PC-9 (cell line): ENCODE data around the gene PHF21A.

Experiments used
- CTCF ChIP-seq: fragments of 200-600 bp; sonication (generic); conservative IDR thresholded peaks from 2 replicates; pipeline ENCODE4 v1.6.1; 2017; ENCODE audit warnings: mixed run types, antibody characterized with exemption, mild to moderate bottlenecking, moderate library complexity
- EZH2 ChIP-seq: fragments of 200-600 bp; sonication (generic); IDR thresholded peaks from 2 replicates; pipeline ENCODE4 v1.8.0; 2017; ENCODE audit warnings: antibody characterized with exemption, low read depth

GRCh38 chr11:46063138-46063537, 58.1 kb downstream of the PHF21A start:
- TF ChIP-seq CTCF: no peak
- no peak for TF ChIP-seq EZH2
